Measurements from ENCODE around the gene USP17L25. TPM values are rescaled to one million over a fixed set of nuclear protein-coding genes. Genes with fewer than 3 reads are reported as not detected.
"Not testable (repeated sequence)": the region's sequence is repeated elsewhere in the genome, so short reads cannot be mapped to it uniquely, and the experiment has no call there.

USP17L25 gene, protein sequence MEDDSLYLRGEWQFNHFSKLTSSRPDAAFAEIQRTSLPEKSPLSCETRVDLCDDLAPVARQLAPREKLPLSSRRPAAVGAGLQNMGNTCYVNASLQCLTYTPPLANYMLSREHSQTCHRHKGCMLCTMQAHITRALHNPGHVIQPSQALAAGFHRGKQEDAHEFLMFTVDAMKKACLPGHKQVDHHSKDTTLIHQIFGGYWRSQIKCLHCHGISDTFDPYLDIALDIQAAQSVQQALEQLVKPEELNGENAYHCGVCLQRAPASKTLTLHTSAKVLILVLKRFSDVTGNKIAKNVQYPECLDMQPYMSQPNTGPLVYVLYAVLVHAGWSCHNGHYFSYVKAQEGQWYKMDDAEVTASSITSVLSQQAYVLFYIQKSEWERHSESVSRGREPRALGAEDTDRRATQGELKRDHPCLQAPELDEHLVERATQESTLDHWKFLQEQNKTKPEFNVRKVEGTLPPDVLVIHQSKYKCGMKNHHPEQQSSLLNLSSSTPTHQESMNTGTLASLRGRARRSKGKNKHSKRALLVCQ
- total RNA-seq: not detected

DNA sequence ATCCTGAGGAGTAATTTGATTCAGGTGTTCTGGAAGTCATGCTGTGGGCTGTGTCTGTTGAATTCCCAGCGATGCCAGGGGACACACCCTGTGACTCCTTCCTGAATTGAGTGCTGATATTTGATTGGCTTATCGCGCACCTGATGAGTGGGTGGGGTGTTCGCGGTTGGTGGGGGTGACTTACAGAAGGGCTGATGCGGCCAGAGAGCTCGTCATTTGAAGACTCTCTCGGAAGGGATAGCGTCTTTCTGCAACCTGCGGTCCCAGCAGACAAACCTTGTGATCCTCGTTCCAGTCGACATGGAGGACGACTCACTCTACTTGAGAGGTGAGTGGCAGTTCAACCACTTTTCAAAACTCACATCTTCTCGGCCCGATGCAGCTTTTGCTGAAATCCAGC, at the start of gene USP17L25:
USP17L25 (plus strand) TSS at position 301 of the 400 bp plus-strand sequence; CDS start at position 301, 0 bp downstream.
- not testable (repeated sequence) for DNase-seq (ENCODE audit: low spot score in 2 of 2); FAIRE-seq

DNA sequence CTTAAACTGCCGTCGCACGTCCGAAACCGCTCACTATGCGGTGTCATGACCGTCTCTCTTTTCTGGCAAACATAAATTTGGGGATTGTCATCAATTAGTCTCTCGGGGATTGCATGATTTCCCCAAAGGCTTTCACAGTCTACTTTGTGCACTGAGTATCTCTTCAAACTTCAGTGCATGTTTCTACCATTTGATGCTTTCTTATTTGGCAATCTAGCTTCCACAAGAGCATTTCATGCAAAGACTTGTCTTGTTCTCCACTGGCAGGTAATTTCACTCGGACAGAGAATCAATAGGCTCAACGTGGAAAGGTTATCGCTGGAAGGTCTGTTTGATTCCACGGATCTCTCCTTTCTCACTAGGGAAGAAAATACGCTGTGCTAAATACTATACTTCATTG, 5.5 kb upstream of the USP17L25 start:
- not testable (repeated sequence) for DNase-seq (ENCODE audit: low spot score in 2 of 2); FAIRE-seq

DNA sequence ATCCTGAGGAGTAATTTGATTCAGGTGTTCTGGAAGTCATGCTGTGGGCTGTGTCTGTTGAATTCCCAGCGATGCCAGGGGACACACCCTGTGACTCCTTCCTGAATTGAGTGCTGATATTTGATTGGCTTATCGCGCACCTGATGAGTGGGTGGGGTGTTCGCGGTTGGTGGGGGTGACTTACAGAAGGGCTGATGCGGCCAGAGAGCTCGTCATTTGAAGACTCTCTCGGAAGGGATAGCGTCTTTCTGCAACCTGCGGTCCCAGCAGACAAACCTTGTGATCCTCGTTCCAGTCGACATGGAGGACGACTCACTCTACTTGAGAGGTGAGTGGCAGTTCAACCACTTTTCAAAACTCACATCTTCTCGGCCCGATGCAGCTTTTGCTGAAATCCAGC, 4.8 kb upstream of the USP17L25 start, which contains the start of gene USP17L24:
USP17L24 (plus strand) TSS at position 301 of the 400 bp plus-strand sequence; CDS start at position 301, 0 bp downstream.
- not testable (repeated sequence) for FAIRE-seq

DNA sequence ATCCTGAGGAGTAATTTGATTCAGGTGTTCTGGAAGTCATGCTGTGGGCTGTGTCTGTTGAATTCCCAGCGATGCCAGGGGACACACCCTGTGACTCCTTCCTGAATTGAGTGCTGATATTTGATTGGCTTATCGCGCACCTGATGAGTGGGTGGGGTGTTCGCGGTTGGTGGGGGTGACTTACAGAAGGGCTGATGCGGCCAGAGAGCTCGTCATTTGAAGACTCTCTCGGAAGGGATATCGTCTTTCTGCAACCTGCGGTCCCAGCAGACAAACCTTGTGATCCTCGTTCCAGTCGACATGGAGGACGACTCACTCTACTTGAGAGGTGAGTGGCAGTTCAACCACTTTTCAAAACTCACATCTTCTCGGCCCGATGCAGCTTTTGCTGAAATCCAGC, 4.6 kb downstream of the USP17L25 start, which contains the start of gene USP17L26:
USP17L26 (plus strand) TSS at position 301 of the 400 bp plus-strand sequence; CDS start at position 301, 0 bp downstream.
- FAIRE-seq; DNase-seq (ENCODE audit: low spot score in 2 of 2): not testable (repeated sequence)

More for the DNA sequence above, 4.8 kb upstream of the USP17L25 start, which contains the start of gene USP17L24:
- DNase-seq (ENCODE audit: low spot score in 2 of 2): not testable (repeated sequence)

DNA sequence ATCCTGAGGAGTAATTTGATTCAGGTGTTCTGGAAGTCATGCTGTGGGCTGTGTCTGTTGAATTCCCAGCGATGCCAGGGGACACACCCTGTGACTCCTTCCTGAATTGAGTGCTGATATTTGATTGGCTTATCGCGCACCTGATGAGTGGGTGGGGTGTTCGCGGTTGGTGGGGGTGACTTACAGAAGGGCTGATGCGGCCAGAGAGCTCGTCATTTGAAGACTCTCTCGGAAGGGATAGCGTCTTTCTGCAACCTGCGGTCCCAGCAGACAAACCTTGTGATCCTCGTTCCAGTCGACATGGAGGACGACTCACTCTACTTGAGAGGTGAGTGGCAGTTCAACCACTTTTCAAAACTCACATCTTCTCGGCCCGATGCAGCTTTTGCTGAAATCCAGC, 9.4 kb downstream of the USP17L25 start, which contains the start of gene USP17L5:
USP17L5 (plus strand) TSS at position 301 of the 400 bp plus-strand sequence; CDS start at position 301, 0 bp downstream.
- DNase-seq (ENCODE audit: low spot score in 2 of 2); FAIRE-seq: not testable (repeated sequence)

DNA sequence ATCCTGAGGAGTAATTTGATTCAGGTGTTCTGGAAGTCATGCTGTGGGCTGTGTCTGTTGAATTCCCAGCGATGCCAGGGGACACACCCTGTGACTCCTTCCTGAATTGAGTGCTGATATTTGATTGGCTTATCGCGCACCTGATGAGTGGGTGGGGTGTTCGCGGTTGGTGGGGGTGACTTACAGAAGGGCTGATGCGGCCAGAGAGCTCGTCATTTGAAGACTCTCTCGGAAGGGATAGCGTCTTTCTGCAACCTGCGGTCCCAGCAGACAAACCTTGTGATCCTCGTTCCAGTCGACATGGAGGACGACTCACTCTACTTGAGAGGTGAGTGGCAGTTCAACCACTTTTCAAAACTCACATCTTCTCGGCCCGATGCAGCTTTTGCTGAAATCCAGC, 14.1 kb downstream of the USP17L25 start, which contains the start of gene USP17L27:
USP17L27 (plus strand) TSS at position 301 of the 400 bp plus-strand sequence; CDS start at position 301, 0 bp downstream.
- DNase-seq (ENCODE audit: low spot score in 2 of 2); FAIRE-seq: not testable (repeated sequence)

DNA sequence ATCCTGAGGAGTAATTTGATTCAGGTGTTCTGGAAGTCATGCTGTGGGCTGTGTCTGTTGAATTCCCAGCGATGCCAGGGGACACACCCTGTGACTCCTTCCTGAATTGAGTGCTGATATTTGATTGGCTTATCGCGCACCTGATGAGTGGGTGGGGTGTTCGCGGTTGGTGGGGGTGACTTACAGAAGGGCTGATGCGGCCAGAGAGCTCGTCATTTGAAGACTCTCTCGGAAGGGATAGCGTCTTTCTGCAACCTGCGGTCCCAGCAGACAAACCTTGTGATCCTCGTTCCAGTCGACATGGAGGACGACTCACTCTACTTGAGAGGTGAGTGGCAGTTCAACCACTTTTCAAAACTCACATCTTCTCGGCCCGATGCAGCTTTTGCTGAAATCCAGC, 18.9 kb downstream of the USP17L25 start, which contains the start of gene USP17L28:
USP17L28 (plus strand) TSS at position 301 of the 400 bp plus-strand sequence; CDS start at position 301, 0 bp downstream.
- not testable (repeated sequence) for FAIRE-seq

DNA sequence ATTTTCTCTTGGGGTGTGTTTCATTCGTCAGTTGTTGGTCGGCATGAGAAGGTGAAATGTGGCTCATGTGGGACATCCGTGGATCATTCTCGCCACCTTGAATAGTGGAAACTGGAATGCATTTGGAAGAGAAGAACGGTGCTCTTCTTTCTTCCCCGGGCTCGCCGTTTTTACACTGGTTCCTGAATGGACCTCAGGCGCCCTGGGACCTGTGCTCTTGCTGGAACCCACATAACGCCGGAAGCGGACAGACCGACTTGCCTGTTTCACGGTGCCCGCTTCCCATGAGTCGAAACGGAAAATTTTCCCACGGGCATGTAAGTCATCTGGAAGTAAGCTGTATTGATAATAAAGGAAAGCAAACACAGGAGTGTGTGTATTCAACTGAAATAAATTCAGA, 21.2 kb downstream of the USP17L25 start:
- FAIRE-seq; DNase-seq (ENCODE audit: low spot score in 2 of 2): not testable (repeated sequence)

More for the DNA sequence above, 18.9 kb downstream of the USP17L25 start, which contains the start of gene USP17L28:
- not testable (repeated sequence) for DNase-seq (ENCODE audit: low spot score in 2 of 2)

DNA sequence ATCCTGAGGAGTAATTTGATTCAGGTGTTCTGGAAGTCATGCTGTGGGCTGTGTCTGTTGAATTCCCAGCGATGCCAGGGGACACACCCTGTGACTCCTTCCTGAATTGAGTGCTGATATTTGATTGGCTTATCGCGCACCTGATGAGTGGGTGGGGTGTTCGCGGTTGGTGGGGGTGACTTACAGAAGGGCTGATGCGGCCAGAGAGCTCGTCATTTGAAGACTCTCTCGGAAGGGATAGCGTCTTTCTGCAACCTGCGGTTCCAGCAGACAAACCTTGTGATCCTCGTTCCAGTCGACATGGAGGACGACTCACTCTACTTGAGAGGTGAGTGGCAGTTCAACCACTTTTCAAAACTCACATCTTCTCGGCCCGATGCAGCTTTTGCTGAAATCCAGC, 23.6 kb downstream of the USP17L25 start, which contains the start of gene USP17L29:
USP17L29 (plus strand) TSS at position 301 of the 400 bp plus-strand sequence; CDS start at position 301, 0 bp downstream.
- FAIRE-seq: not testable (repeated sequence)

DNA sequence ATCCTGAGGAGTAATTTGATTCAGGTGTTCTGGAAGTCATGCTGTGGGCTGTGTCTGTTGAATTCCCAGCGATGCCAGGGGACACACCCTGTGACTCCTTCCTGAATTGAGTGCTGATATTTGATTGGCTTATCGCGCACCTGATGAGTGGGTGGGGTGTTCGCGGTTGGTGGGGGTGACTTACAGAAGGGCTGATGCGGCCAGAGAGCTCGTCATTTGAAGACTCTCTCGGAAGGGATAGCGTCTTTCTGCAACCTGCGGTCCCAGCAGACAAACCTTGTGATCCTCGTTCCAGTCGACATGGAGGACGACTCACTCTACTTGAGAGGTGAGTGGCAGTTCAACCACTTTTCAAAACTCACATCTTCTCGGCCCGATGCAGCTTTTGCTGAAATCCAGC, 33.1 kb downstream of the USP17L25 start, which contains the start of gene USP17L30:
USP17L30 (plus strand) TSS at position 301 of the 400 bp plus-strand sequence; CDS start at position 301, 0 bp downstream.
- FAIRE-seq; DNase-seq (ENCODE audit: low spot score in 2 of 2): not testable (repeated sequence)

More for the DNA sequence above, 23.6 kb downstream of the USP17L25 start, which contains the start of gene USP17L29:
- not testable (repeated sequence) for DNase-seq (ENCODE audit: low spot score in 2 of 2)

DNA sequence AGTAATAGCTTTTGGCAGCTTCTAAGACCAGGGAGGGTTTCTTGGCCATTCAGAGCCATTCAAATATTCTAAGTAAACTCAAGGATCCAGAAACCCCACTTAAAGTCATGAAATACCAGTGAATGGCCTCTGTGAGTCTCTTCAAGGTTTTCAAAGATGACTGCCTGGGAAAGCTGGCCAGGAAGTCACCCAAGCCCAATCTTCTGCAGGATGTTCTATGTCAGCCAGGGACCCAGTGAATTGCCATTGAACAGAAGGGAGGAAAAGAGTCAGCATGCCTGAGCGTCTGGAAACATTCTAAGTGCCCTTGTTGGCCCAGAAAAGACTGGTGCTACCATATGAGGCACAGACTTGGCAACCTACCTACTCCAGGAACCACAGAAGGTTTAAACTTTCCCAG, 50.2 kb downstream of the USP17L25 start:
- DNase-seq (ENCODE audit: low spot score in 2 of 2); FAIRE-seq: not testable (repeated sequence)

Other genes with a start within 250 kb of the USP17L25 start
- not detected for gene FAM90A26, start 159.5 kb upstream of the USP17L25 start, total RNA-seq
- not detected for gene USP17L10, start 119.3 kb upstream of the USP17L25 start, total RNA-seq
- gene USP17L11, start 114.5 kb upstream of the USP17L25 start, total RNA-seq: not detected
- not detected for gene USP17L12, start 109.8 kb upstream of the USP17L25 start, total RNA-seq
- not detected for gene USP17L13, start 105.0 kb upstream of the USP17L25 start, total RNA-seq
- gene USP17L15, start 95.5 kb upstream of the USP17L25 start, total RNA-seq: not detected
- not detected for gene USP17L17, start 86.0 kb upstream of the USP17L25 start, total RNA-seq
- gene USP17L18, start 81.3 kb upstream of the USP17L25 start, total RNA-seq: not detected
- not detected for gene USP17L19, start 76.5 kb upstream of the USP17L25 start, total RNA-seq
- gene USP17L20, start 71.8 kb upstream of the USP17L25 start, total RNA-seq: not detected
- gene USP17L21, start 67.0 kb upstream of the USP17L25 start, total RNA-seq: not detected
- not detected for gene USP17L22, start 62.3 kb upstream of the USP17L25 start, total RNA-seq
- not detected for gene USP17L24, start 4.7 kb upstream of the USP17L25 start, total RNA-seq
- not detected for gene USP17L26, start 4.7 kb downstream of the USP17L25 start, total RNA-seq
- gene USP17L5, start 9.5 kb downstream of the USP17L25 start, total RNA-seq: not detected
- gene USP17L27, start 14.2 kb downstream of the USP17L25 start, total RNA-seq: not detected
- gene USP17L28, start 19.0 kb downstream of the USP17L25 start, total RNA-seq: not detected
- not detected for gene USP17L29, start 23.7 kb downstream of the USP17L25 start, total RNA-seq
- gene USP17L30, start 33.2 kb downstream of the USP17L25 start, total RNA-seq: not detected
- gene DEFB131A, start 114.5 kb downstream of the USP17L25 start, total RNA-seq: not detected

Data from frontal cortex (tissue), 4 donors.